Heart right ventricle (tissue), 16 donors: ENCODE data around the gene CELF4. TPM values are rescaled to one million over a fixed set of nuclear protein-coding genes. Genes with fewer than 3 reads are reported as not detected.
A peak's percentile ranks its signal among the peaks of the same experiment; 100 is the strongest.

Source experiments
- ATAC-seq, 8 donors: fragments of 200-7000 bp; cut with Tn5 transposase; one replicate each; pipeline ENCODE4 v1.9.1; 2020; ENCODE audit warnings: mild to moderate bottlenecking in 8 of 8, moderate library complexity in 8 of 8, moderate number of reproducible peaks in 1 of 8
- DNase-seq, 2 donors: peaks; one replicate each; pipeline ENCODE4 v3.0.0-alpha.2; 2020
- H3K27ac ChIP-seq, 10 donors: fragments of 200-600 bp; sonication (generic) in 2 of 10; one replicate each; pipeline versions ENCODE4 v1.5.0 to v1.8.0; 2020 to 2022; ENCODE audit warnings: mild to moderate bottlenecking in 3 of 10
- H3K27me3 ChIP-seq, 7 donors: fragments of 200-600 bp; one replicate each; pipeline ENCODE4 v1.8.0; 2021 to 2022; ENCODE audit warnings: mild to moderate bottlenecking in 2 of 7
- H3K36me3 ChIP-seq, 9 donors: fragments of 200-600 bp; sonication (generic) in 1 of 9; one replicate each; pipeline versions ENCODE4 v1.5.0 to v1.8.0; 2020 to 2022; ENCODE audit warnings: mild to moderate bottlenecking in 2 of 9
- H3K4me1 ChIP-seq, 9 donors: fragments of 200-600 bp; sonication (generic) in 1 of 9; one replicate each; pipeline versions ENCODE4 v1.5.0 to v1.8.0; 2020 to 2022; ENCODE audit warnings: mild to moderate bottlenecking in 4 of 9
- H3K4me3 ChIP-seq, 10 donors: fragments of 200-600 bp; sonication (generic) in 2 of 10; one replicate each; pipeline versions ENCODE4 v1.5.0 to v1.8.0; 2020 to 2022; ENCODE audit warnings: mild to moderate bottlenecking in 7 of 10, moderate library complexity in 2 of 10
- H3K9me3 ChIP-seq, 11 donors: fragments of 200-600 bp in 10 of 11; sonication (generic) in 2 of 11; one replicate each; pipeline versions ENCODE4 v1.5.0 to v1.8.0; 2013 to 2022; ENCODE audit warnings: mild to moderate bottlenecking in 2 of 11, control low read depth in 1 of 11, moderate library complexity in 1 of 11
- WGBS, 2 donors: extraction: QIAGEN DNeasy Blood & Tissue Kit; methylation state at CpG; one replicate each; pipeline ENCODE4 v1.1.7; 2013; ENCODE audit warnings: inconsistent platforms in 1 of 2; 5-methylcytosine and 5-hydroxymethylcytosine counted together
- intact Hi-C, 10 donors: fragments of 100-400 bp; cut with DNase I; formaldehyde crosslinking; loops; one replicate each; pipeline versions ENCODE4 v1.11.1 to v1.14.2; 2022
- polyA plus RNA-seq, 2 donors: library from polyadenylated mRNA; stranded (reverse); fragments of 200-250 nt; gene quantifications; one replicate each; pipeline ENCODE4 v1.2.3, GENCODE V29; 2013
- total RNA-seq, 10 donors: library from RNA; stranded (reverse); fragmentation: NEBNext Ultra II Directional in 3 of 10; extraction: Animal tissue kit (Norgen Biotek cat#: 25700) in 3 of 10; gene quantifications; one replicate each; pipeline versions ENCODE4 v1.2.1 to v1.2.4, GENCODE V29; 2021 to 2023
- TF ChIP-seq, protein P1 (sequence below), 9 donors: fragments of 200-600 bp; sonication (generic) in 2 of 9; IDR thresholded peaks; one replicate each; pipeline versions ENCODE4 v1.5.0 to v1.8.0; 2021 to 2022; ENCODE audit warnings: antibody characterized with exemption in 9 of 9, mild to moderate bottlenecking in 5 of 9, moderate library complexity in 1 of 9
- donor health status: Arrhythmogenic right ventricular cardiomyopathy.
- donor health status: ischemic (EF 13 %, LVEDD 7.1; RV severe dilation, severe dysfunction).
- donor health status: healthy with polysubstance abuse.
- donor health status: DM: no; HTN: yes; CAD: no.
- donor health status: DM: no; HTN: no; CAD: no.
- donor health status: ischemic (EF 25% LVEDD 6.9; RV normal size, moderate dysfunction).
- donor health status: ischemic (EF 25% LVEDD 5.7; RV mildly dilated, moderate dysfunction).
- donor health status: healthy.
- donor health status: DM: yes; HTN: yes; CAD: no.
- donor health status: Ischemic cardiomyopathy.
- donor health status: ischemic (EF 35%, LVEDD 5.7; RV mildly dilated, moderate dysfunction).
- donor health status: nonischemic (EF 11% LVEDD 7.7; RV severe dilation, severe dysfunction).
- donor health status: DM: yes; HTN: yes; CAD: no.
- donor health status: PGD.
- donor health status: ischemic (EF 29% LVEDD 5.4; RV normal size, mild dysfunction).
- donor health status: nonischemic (EF 23%, LVEDD 6.1; RV moderate dilation, normal function).

The CELF4 gene
- total and polyA plus RNA-seq, 12 donors = 0.07 to 1.2 (median 0.31) TPM; not detected in 1

DNA sequence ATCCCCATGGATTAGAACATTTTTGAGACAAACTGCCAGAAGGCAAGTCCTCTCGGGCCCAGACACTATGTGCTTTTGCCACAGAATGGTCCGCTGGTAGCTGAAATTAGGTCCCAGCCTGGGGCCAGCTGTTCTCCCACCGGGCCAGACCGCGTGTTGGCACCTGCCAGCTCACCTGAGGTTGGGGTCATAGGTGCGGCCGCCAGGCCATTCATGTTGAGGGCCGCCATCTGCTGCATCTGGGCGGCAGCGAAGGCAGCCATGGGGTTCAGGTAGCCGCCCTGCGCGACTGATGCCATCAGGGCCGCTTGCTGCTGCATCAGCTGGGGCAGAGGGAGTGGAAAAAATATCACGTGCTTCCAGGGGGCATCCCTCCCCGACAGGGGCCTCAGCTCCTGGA, 292.8 kb downstream of the CELF4 start:
- TF ChIP-seq, protein P1, sequence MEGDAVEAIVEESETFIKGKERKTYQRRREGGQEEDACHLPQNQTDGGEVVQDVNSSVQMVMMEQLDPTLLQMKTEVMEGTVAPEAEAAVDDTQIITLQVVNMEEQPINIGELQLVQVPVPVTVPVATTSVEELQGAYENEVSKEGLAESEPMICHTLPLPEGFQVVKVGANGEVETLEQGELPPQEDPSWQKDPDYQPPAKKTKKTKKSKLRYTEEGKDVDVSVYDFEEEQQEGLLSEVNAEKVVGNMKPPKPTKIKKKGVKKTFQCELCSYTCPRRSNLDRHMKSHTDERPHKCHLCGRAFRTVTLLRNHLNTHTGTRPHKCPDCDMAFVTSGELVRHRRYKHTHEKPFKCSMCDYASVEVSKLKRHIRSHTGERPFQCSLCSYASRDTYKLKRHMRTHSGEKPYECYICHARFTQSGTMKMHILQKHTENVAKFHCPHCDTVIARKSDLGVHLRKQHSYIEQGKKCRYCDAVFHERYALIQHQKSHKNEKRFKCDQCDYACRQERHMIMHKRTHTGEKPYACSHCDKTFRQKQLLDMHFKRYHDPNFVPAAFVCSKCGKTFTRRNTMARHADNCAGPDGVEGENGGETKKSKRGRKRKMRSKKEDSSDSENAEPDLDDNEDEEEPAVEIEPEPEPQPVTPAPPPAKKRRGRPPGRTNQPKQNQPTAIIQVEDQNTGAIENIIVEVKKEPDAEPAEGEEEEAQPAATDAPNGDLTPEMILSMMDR (IDR thresholded peaks at IDR 0.05) = no peak
- WGBS, 2 donors = 80 to 85% methylated on average over 16 of the region's 16 CpGs

DNA sequence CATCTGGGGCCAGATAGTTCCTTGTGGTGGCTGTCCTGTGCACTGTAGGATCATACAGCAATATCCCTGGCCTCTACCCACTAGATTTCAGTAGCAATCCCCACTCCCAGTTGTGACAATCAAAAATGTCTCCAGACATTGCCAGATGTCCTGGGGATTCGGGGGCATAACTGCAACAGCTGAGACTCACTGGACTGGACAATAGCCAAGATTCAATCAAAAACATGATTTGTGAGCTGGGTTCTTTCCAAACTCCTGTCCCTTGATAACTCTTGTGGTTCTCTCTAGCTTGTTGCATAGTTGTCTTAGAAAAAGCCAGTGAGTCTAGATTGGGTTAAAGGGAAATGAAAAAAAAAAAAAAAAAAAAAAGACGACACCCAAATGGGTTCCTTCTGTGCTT, 293.4 kb downstream of the CELF4 start:
- Histone ChIP-seq H3K4me3 (no peak overlapping the region), H3K27me3 (peaks cover 5 to 55% (median 44%) of the 10 kb centered on the region in 7 donors), H3K4me1 (no peaks in the 10 kb centered on the region), H3K9me3 (no peaks in the 10 kb centered on the region), H3K36me3 (no peaks in the 10 kb centered on the region), H3K27ac (no peak overlapping the region)
- WGBS, 2 donors = 49 to 52% methylated on average over 2 of the region's 2 CpGs
- TF ChIP-seq, protein P1 (IDR thresholded peaks at IDR 0.05) = no peak
- ATAC-seq (no peak), DNase-seq (no peak)
- intact Hi-C loops = no loop called here

More for the DNA sequence above, 292.8 kb downstream of the CELF4 start:
- DNase-seq (no peak), ATAC-seq (no peak)
- no peaks in the 10 kb centered on the region for H3K9me3 ChIP-seq
- H3K27ac ChIP-seq = no peak overlapping the region
- no peaks in the 10 kb centered on the region for H3K4me1 ChIP-seq
- H3K4me3 ChIP-seq = no peak overlapping the region
- intact Hi-C loops = no loop called here
- H3K27me3 ChIP-seq = peaks cover 5 to 58% (median 48%) of the 10 kb centered on the region in 7 donors
- no peaks in the 10 kb centered on the region for H3K36me3 ChIP-seq

DNA sequence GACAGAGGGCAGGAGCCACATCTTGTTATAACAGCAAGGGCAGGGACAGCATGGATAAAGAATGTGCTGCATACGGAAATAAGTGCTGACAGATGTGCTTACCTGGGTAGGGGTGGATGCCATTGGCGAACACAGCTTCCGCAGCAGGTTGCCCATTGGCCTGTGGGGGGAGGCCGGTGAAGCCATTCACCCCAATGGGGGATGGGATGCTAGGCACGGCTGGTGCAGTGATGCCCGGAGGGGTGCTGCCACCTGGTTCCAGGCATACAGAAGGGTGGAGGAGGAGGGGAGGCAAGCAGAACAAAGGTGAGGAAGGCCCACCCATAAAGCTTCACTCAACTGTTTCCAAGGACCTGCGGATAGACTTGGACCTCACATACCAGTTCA, 294.9 kb downstream of the CELF4 start:
- peaks cover 5 to 47% (median 36%) of the 10 kb centered on the region in 7 donors for H3K27me3 ChIP-seq
- WGBS, 2 donors = 79 to 90% methylated on average over 7 of the region's 7 CpGs

DNA sequence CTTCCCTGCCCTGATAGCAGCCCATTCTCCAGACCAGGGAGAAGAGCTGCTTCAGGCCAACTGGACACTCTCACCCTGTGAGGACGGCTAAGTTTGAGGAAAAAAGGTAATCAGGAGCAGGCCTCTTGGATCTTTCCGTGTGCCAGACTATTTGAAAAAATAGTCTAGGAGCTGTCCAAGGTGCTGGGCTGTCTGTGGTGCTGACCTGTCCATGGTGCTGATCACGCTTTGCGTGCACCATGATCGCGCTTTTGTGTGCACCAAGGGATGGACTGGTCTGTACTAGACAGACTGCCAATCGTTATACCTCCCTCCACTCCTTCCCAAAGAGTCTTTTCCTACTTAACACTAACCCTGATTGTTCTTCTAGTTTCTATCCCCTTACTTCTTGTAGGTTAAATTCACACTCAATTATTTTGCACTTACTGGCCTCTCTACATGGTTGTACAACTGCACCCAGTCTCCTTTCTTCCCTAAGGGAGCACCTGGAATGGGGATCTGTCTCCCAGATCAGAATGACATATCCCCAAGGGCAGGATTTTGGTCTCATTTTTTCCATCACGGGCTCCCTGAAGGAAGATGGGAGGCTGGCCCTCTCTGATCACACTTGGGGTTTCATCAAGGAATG, 295.4 kb downstream of the CELF4 start:
- TF ChIP-seq, protein P1 (IDR thresholded peaks at IDR 0.05) = no peak
- H3K27me3 ChIP-seq = peaks cover 5 to 46% (median 36%) of the 10 kb centered on the region in 7 donors
- H3K4me3 ChIP-seq = no peak overlapping the region
- ATAC-seq (peak in 7 of 8 donors; percentile 49 to 71 (median 65)), DNase-seq (peak in 1 of 2 donors; percentile 44)
- H3K36me3 ChIP-seq = no peaks in the 10 kb centered on the region
- H3K9me3 ChIP-seq = no peaks in the 10 kb centered on the region
- intact Hi-C loops = no loop called here
- 12 to 19% methylated on average over 8 of the region's 8 CpGs for WGBS, 2 donors
- no peaks in the 10 kb centered on the region for H3K4me1 ChIP-seq
- no peak overlapping the region for H3K27ac ChIP-seq

More for the DNA sequence above, 294.9 kb downstream of the CELF4 start:
- intact Hi-C loops = no loop called here
- H3K4me3 ChIP-seq = no peak overlapping the region
- H3K27ac ChIP-seq = no peak overlapping the region
- no peaks in the 10 kb centered on the region for H3K4me1 ChIP-seq
- TF ChIP-seq, protein P1 (IDR thresholded peaks at IDR 0.05) = no peak
- DNase-seq (no peak), ATAC-seq (no peak)
- no peaks in the 10 kb centered on the region for H3K36me3 ChIP-seq
- no peaks in the 10 kb centered on the region for H3K9me3 ChIP-seq
